Activated CD8-positive, alpha-beta T cell treated with anti-CD3 and anti-CD28 coated beads for 36 hours (primary cell): Measurements from ENCODE around the gene HIF1A. TPM values are rescaled to one million over a fixed set of nuclear protein-coding genes. Genes with fewer than 3 reads are reported as not detected.

Experiments
- ATAC-seq: fragments of 200-7000 bp; cut with Tn5 transposase; one replicate; pipeline ENCODE4 v1.10.0; 2021; ENCODE audit warnings: mild to moderate bottlenecking, moderate library complexity
- CTCF ChIA-PET: fragments of 350-600 bp; sonication (Branson Sonifier 250); formaldehyde crosslinking; loops from one replicate; lab custom pipeline; 2021; ENCODE audit warnings: antibody characterized with exemption; lab: Charles Lee
- POLR2A ChIA-PET: fragments of 350-600 bp; sonication (Branson Sonifier 250); formaldehyde crosslinking; loops from one replicate; lab custom pipeline; 2021; ENCODE audit warnings: antibody characterized with exemption; lab: Charles Lee
- DNase-seq: peaks from one replicate; pipeline ENCODE4 v3.0.0-alpha.2; 2020
- H3K27ac Mint-ChIP-seq: one replicate; pipeline ENCODE4 v1.8.0; 2021; ENCODE audit warnings: mild to moderate bottlenecking, mixed read lengths
- H3K27me3 Mint-ChIP-seq: one replicate; pipeline ENCODE4 v1.8.0; 2021; ENCODE audit warnings: mixed read lengths
- H3K36me3 Mint-ChIP-seq: one replicate; pipeline ENCODE4 v1.8.0; 2021; ENCODE audit warnings: low read depth, mixed read lengths
- H3K4me1 Mint-ChIP-seq: one replicate; pipeline ENCODE4 v1.8.0; 2021; ENCODE audit warnings: low read depth, mixed read lengths
- H3K4me3 Mint-ChIP-seq: one replicate; pipeline ENCODE4 v1.8.0; 2021; ENCODE audit warnings: mild to moderate bottlenecking, moderate library complexity, mixed read lengths
- H3K9me3 Mint-ChIP-seq: one replicate; pipeline ENCODE4 v1.8.0; 2021; ENCODE audit warnings: mixed read lengths
- intact Hi-C: fragments of 100-400 bp; cut with micrococcal nuclease; formaldehyde crosslinking; loops from one replicate; pipeline ENCODE4 v1.10.0; 2022
- total RNA-seq, 2 experiments: library from RNA; stranded (reverse); gene quantifications; one replicate each; pipeline ENCODE4 v1.2.3, GENCODE V29; 2021
- TF ChIP-seq, protein P1 (sequence below): fragments of 200-600 bp; IDR thresholded peaks from one replicate; pipeline ENCODE4 v1.8.0; 2022; ENCODE audit warnings: antibody characterized with exemption, mild to moderate bottlenecking

HIF1A gene
- total RNA-seq, 2 experiments from 2014 or later = 133 to 140 TPM

DNA sequence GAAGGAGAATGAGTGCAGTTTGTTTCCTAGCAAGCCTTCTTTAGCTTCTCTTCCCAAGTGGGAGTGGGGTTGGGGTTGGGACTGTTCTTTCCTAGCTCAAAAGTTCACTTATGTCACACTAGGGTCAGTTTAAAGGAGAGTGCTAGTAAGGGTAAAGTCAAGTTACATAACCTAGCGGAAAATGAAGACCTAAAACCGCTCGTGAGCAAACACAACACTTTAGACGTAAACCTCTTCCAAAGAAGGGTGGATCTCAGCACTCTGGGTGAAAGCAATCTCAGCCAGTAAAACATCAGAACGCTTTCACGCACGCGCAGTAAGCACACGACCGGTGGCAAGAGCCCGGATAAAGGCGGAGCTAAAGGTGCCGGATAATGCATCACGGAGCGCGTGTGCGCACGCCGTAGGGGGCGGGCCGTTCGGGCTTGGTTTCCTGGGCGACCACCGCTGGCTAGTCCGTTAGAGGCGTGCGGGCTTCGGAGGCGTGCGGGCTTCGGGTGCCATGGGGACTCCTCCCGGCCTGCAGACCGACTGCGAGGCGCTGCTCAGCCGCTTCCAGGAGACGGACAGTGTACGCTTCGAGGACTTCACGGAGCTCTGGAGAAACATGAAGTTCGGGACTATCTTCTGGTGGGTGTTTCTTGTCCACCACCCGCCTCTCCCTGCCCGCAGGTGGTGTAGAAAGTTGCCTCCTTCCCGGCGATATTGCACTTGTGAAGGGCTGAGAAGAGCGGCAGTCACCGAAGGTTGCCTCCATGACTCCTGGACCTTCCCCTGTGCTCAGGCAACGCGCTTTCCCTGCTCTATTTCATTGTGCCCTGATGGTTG, 66.9 kb downstream of the HIF1A start, which contains the start of gene SNAPC1:
SNAPC1 (plus strand) TSS at position 462 of the 828 bp plus-strand sequence; CDS start at position 503, 41 bp downstream.
- H3K9me3 Mint-ChIP-seq = no peaks in the 10 kb centered on the region
- CTCF ChIA-PET = interaction anchor here (0.6 to 3.1 kb wide), 11 partner anchors 10 to 301 kb away, joined by 3 to 24 read pairs (median 4); no protein-coding TSS in a partner anchor
- ATAC-seq (peak; percentile 99), DNase-seq (peak; percentile 99)
- peaks cover 14% of the 10 kb centered on the region for H3K36me3 Mint-ChIP-seq
- intact Hi-C loops = no loop called here
- peaks cover 39% of the 10 kb centered on the region for H3K4me1 Mint-ChIP-seq
- H3K4me3 Mint-ChIP-seq = peak within 1 kb of the TSS; percentile 92
- TF ChIP-seq, protein P1, sequence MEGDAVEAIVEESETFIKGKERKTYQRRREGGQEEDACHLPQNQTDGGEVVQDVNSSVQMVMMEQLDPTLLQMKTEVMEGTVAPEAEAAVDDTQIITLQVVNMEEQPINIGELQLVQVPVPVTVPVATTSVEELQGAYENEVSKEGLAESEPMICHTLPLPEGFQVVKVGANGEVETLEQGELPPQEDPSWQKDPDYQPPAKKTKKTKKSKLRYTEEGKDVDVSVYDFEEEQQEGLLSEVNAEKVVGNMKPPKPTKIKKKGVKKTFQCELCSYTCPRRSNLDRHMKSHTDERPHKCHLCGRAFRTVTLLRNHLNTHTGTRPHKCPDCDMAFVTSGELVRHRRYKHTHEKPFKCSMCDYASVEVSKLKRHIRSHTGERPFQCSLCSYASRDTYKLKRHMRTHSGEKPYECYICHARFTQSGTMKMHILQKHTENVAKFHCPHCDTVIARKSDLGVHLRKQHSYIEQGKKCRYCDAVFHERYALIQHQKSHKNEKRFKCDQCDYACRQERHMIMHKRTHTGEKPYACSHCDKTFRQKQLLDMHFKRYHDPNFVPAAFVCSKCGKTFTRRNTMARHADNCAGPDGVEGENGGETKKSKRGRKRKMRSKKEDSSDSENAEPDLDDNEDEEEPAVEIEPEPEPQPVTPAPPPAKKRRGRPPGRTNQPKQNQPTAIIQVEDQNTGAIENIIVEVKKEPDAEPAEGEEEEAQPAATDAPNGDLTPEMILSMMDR = no peak
- H3K27me3 Mint-ChIP-seq = no peaks in the 10 kb centered on the region
- POLR2A ChIA-PET = interaction anchor here (0.6 to 1.7 kb wide), 8 partner anchors 9 to 294 kb away, joined by 3 to 5 read pairs (median 3); no protein-coding TSS in a partner anchor
- H3K27ac Mint-ChIP-seq = peak within 1 kb of the TSS; percentile 93

DNA sequence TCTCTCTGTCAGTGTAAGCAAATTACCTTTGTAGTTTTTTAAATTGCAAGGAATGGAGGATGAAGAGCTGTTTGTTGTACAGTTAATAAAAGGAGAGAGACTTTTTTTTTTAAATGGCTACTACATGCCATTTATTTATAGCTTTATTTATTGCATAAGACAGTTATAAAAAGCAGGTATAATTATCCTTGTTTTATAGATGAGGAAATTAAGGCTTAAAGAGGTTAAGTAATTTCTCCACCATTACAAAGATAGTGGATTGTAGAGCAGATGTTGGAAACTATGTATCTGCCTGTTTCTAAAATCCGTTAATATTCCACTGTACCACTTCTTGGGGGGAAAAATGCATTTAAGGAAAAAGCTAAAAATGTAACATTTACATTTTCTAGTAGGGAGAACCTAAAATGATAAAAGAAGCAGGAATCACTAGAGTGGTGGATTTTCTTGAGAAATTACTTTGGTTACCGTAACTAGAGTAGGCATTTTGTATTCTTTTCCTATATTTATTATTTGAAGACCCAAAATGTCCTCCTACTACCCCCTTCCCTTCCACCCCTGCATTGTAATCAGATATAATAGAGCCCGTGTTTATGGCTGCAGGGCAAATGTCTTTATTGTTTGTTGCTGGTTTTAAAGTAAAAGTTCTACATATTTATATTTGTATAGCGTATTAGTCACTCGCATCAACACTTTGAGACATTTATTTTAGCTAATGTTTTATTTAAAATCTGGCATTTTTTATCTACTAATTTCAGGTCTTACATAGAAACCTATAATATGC, 69.2 kb downstream of the HIF1A start:
- DNase-seq = no peak
- Mint-ChIP-seq H3K36me3 (peaks cover 27% of the 10 kb centered on the region), H3K9me3 (no peaks in the 10 kb centered on the region), H3K27me3 (no peaks in the 10 kb centered on the region), H3K4me3 (peak overlapping the region; percentile 92), H3K27ac (no peak overlapping the region), H3K4me1 (peaks cover 39% of the 10 kb centered on the region)
- intact Hi-C loops = no loop called here
- TF ChIP-seq, protein P1 = no peak
- ChIA-PET POLR2A (interaction anchor here (0.9 to 2.0 kb wide), 4 partner anchors 8 to 289 kb away, joined by 3 to 9 read pairs (median 4); no protein-coding TSS in a partner anchor), CTCF (interaction anchor here (0.9 to 1.6 kb wide), 7 partner anchors 45 to 362 kb away, joined by 3 to 5 read pairs (median 3); no protein-coding TSS in a partner anchor)
- ATAC-seq = no peak

DNA sequence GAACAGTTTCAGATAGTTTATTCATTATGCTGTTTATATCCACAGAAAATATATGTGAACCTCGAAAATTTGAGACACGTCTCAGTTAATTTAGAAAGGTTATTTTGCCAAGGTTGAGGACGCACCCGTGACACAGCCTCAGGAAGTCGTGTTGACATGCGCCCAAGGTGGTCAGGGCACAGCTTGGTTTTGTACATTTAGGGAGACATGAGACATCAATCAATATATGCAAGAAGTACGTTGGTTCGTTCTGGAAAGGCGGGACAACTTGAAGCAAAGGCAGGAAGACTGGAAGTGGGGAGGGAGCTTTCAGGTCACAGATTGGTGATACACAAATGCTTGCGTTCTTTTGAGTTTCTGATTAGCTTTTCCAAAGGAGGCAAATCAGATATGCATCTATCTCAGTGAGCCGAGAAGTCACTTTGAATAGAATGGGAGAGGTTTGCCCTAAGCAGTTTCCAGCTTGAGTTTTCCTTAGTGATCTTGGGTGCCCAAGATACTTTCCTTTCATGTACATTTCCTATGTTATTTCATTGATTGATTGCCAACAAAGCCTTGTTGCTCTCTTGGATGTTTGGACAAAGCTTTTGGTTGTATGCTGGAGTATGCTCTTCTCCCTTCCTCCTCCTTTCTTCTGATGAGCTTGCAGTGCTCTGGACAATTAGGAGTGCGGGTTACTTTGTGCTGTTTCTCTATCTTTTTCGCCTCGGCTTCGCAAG, 70.1 kb downstream of the HIF1A start:
- Mint-ChIP-seq H3K4me1 (peaks cover 39% of the 10 kb centered on the region), H3K36me3 (peaks cover 28% of the 10 kb centered on the region), H3K9me3 (no peaks in the 10 kb centered on the region), H3K27me3 (no peaks in the 10 kb centered on the region), H3K27ac (no peak overlapping the region), H3K4me3 (no peak overlapping the region)
- ATAC-seq = no peak
- intact Hi-C loops = no loop called here
- ChIA-PET CTCF (interaction anchor here (0.9 to 1.3 kb wide), 6 partner anchors 72 to 361 kb away, joined by 3 read pairs; no protein-coding TSS in a partner anchor), POLR2A (interaction anchor here (1.1 to 2.0 kb wide), 2 partner anchors 9 to 15 kb away, joined by 3 to 9 read pairs; no protein-coding TSS in a partner anchor)
- TF ChIP-seq, protein P1 = no peak
- no peak for DNase-seq

DNA sequence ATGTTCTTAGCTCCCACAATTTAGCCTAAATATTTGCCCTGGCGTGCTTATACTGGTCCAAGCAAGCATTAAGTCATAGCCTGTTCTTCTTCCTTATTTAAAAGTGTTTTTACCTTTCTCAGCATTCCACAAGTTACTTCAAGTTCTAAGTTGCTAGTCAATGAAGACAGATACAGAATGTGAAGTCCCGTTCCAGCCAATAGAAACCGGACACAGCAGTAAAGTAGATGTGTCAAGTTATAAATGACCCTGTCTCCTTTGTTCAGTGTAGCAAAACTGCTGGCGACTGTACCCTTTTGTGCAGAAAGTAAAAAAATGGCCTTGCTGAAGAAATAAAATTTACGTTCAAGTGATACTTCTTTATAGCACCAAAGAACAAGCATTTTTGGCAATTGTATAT, 70.8 kb downstream of the HIF1A start:
- POLR2A ChIA-PET = interaction anchor here (2.0 kb wide), 1 partner anchor 10 kb away, joined by 9 read pairs; no protein-coding TSS in a partner anchor

More for the DNA sequence above, 70.8 kb downstream of the HIF1A start:
- peaks cover 30% of the 10 kb centered on the region for H3K36me3 Mint-ChIP-seq
- H3K4me3 Mint-ChIP-seq = no peak overlapping the region
- no peak overlapping the region for H3K27ac Mint-ChIP-seq
- DNase-seq (no peak), ATAC-seq (no peak)
- H3K27me3 Mint-ChIP-seq = no peaks in the 10 kb centered on the region
- CTCF ChIA-PET = interaction anchor here (1.0 to 2.1 kb wide), 4 partner anchors 71 to 360 kb away, joined by 3 to 8 read pairs (median 3); no protein-coding TSS in a partner anchor
- H3K4me1 Mint-ChIP-seq = peaks cover 39% of the 10 kb centered on the region
- H3K9me3 Mint-ChIP-seq = no peaks in the 10 kb centered on the region
- TF ChIP-seq, protein P1 = no peak
- intact Hi-C loops = no loop called here
